GM12878 (cell line): Measurements from ENCODE around the gene ARHGAP45. TPM values are rescaled to one million over a fixed set of nuclear protein-coding genes. Genes with fewer than 3 reads are reported as not detected.
A peak's percentile ranks its signal among the peaks of the same experiment; 100 is the strongest.

Source experiments
- ATAC-seq: fragments of 200-7000 bp; cut with Tn5 transposase; 3 replicates; pipeline ENCODE4 v1.9.1; 2020; ENCODE audit warnings: mild to moderate bottlenecking, moderate library complexity
- BruUV-seq: library from RNA; stranded (reverse); fragments of 400-500 nt; replicated peaks from 2 replicates; lab custom pipeline; 2021; lab: Mats Ljungman, UMichigan
- CTCF ChIA-PET: fragments of 300-600 bp; sonication (Branson Sonifier 250); formaldehyde crosslinking; extraction: SDS; loops from one replicate; lab custom pipeline; 2021; ENCODE audit warnings: inconsistent platforms; lab: Yijun Ruan, JAX
- POLR2A ChIA-PET: fragments of 350-600 bp; formaldehyde crosslinking; extraction: SDS; loops from one replicate; lab custom pipeline; 2021; ENCODE audit warnings: inconsistent platforms; lab: Charles Lee
- RAD21 ChIA-PET: fragments of 300-600 bp; sonication (Branson Sonifier 250); formaldehyde crosslinking; loops from one replicate; lab custom pipeline; 2023; ENCODE audit warnings: antibody characterized with exemption; ENCODE audit not compliant: unreplicated experiment; lab: Charles Lee
- SMC1A ChIA-PET: fragments of 300-600 bp; sonication (Branson Sonifier 250); formaldehyde crosslinking; loops from one replicate; lab custom pipeline; 2023; ENCODE audit not compliant: unreplicated experiment, uncharacterized antibody; lab: Charles Lee
- DNase-seq: peaks from one replicate; pipeline ENCODE4 v3.0.0-alpha.2; 2011; ENCODE audit warnings: low read depth, low spot score
- FAIRE-seq: peaks from 3 replicates; lab custom pipeline; 2011; peaks lifted over from hg19 to GRCh38; lab: Jason Lieb, UNC
- H2AFZ ChIP-seq: 2 replicates; pipeline ENCODE4 v1.6.0; 2011; ENCODE audit warnings: low read depth, low read length, control low read depth; ENCODE audit not compliant: control insufficient read depth
- H3K27ac ChIP-seq: 2 replicates; pipeline ENCODE4 v1.5.1; 2011; ENCODE audit warnings: control low read depth; ENCODE audit not compliant: control insufficient read depth, insufficient read depth
- H3K27me3 ChIP-seq, 2 experiments: replicated peaks in 1 of 2; 2 replicates each; pipeline versions ENCODE4 v1.6.0 to v1.6.1; 2011; ENCODE audit warnings: low read length in 1 of 2; ENCODE audit not compliant: control insufficient read depth in 2 of 2, insufficient read depth in 2 of 2
- H3K36me3 ChIP-seq, 2 experiments: 2 replicates each; pipeline ENCODE4 v1.5.1; 2011; ENCODE audit warnings: low read length in 1 of 2; ENCODE audit not compliant: control insufficient read depth in 2 of 2, insufficient read depth in 2 of 2
- H3K4me1 ChIP-seq: 2 replicates; pipeline ENCODE4 v1.6.1; 2011; ENCODE audit warnings: mild to moderate bottlenecking, low read length, moderate library complexity, mixed read lengths; ENCODE audit not compliant: control insufficient read depth, insufficient read depth
- H3K4me2 ChIP-seq: 2 replicates; pipeline ENCODE4 v1.6.0; 2011; ENCODE audit warnings: control low read depth; ENCODE audit not compliant: control insufficient read depth, insufficient read depth
- H3K4me3 ChIP-seq: fragments of 200-600 bp; sonication (generic); 2 replicates; pipeline ENCODE4 v1.5.1; 2016
- H3K79me2 ChIP-seq: 2 replicates; pipeline ENCODE4 v1.6.0; 2011; ENCODE audit warnings: low read length; ENCODE audit not compliant: control insufficient read depth, insufficient read depth
- H3K9ac ChIP-seq: 2 replicates; pipeline ENCODE4 v1.8.0; 2011; ENCODE audit warnings: low read length, control low read depth, mixed read lengths; ENCODE audit not compliant: control insufficient read depth, insufficient read depth
- H3K9me3 ChIP-seq: replicated peaks from 3 replicates; pipeline ENCODE4 v1.5.1; 2011; ENCODE audit warnings: mild to moderate bottlenecking, low read length; ENCODE audit not compliant: control insufficient read depth, insufficient read depth
- H4K20me1 ChIP-seq: 2 replicates; pipeline ENCODE4 v1.6.0; 2011; ENCODE audit not compliant: control insufficient read depth, insufficient read depth
- ATF2 ChIP-seq: IDR thresholded peaks from 2 replicates; pipeline ENCODE4 v1.6.1; 2012; ENCODE audit warnings: low read length, inconsistent platforms
- BHLHE40 ChIP-seq, 2 experiments: fragments of 450-650 bp in 1 of 2; IDR thresholded peaks; 2 replicates each; pipeline ENCODE4 v1.6.1; 2011 to 2017; ENCODE audit warnings: low read depth in 2 of 2, borderline replicate concordance in 1 of 2, improper control_type of control experiment in 1 of 2, low read length in 1 of 2, mild to moderate bottlenecking in 1 of 2
- E4F1 ChIP-seq: fragments of 450-650 bp; IDR thresholded peaks from 2 replicates; pipeline ENCODE4 v1.6.1; 2018; ENCODE audit warnings: borderline replicate concordance, mild to moderate bottlenecking; ENCODE audit not compliant: partially characterized antibody
- FOXM1 ChIP-seq: IDR thresholded peaks from 2 replicates; pipeline ENCODE4 v1.6.1; 2012; ENCODE audit warnings: low read depth, mild to moderate bottlenecking, inconsistent platforms, low read length, moderate library complexity
- PAX8 ChIP-seq: fragments of 450-650 bp; IDR thresholded peaks from 2 replicates; pipeline ENCODE4 v1.6.1; 2017; ENCODE audit warnings: mild to moderate bottlenecking, moderate library complexity
- RB1 ChIP-seq: fragments of 450-650 bp; formaldehyde crosslinking; IDR thresholded peaks from 2 replicates; pipeline ENCODE4 v1.6.1; 2017; ENCODE audit warnings: mild to moderate bottlenecking, borderline replicate concordance
- SKIL ChIP-seq: fragments of 450-650 bp; IDR thresholded peaks from 2 replicates; pipeline ENCODE4 v1.6.1; 2017; ENCODE audit warnings: mild to moderate bottlenecking, low read depth, inconsistent platforms; ENCODE audit not compliant: poor library complexity, severe bottlenecking
- TAF1 ChIP-seq: IDR thresholded peaks from 2 replicates; pipeline ENCODE4 v1.6.1; 2011; ENCODE audit warnings: mild to moderate bottlenecking, low read depth, low read length, borderline replicate concordance
- TCF7 ChIP-seq: IDR thresholded peaks from 2 replicates; pipeline ENCODE4 v1.6.1; 2014; ENCODE audit warnings: antibody characterized with exemption, borderline replicate concordance
- ZBTB33 ChIP-seq: fragments of 450-650 bp; IDR thresholded peaks from 2 replicates; pipeline ENCODE4 v1.6.1; 2017; ENCODE audit warnings: mild to moderate bottlenecking
- WGBS: methylation state at CpG from one replicate; pipeline ENCODE4 v1.1.6; 2016; ENCODE audit warnings: low lambda C conversion rate; ENCODE audit not compliant: insufficient replicate concordance, insufficient coverage; ENCODE audit errors: missing lambda C conversion rate; 5-methylcytosine and 5-hydroxymethylcytosine counted together
- in situ Hi-C: fragments of 300-500 bp; cut with MboI; formaldehyde crosslinking; loops from 9 replicates; pipeline ENCODE4 v1.14.3; 2018; ENCODE audit warnings: mixed read lengths
- intact Hi-C: fragments of 100-400 bp; cut with micrococcal nuclease; formaldehyde crosslinking; loops from one replicate; pipeline ENCODE4 v1.14.2; 2022; ENCODE audit not compliant: unreplicated experiment
- polyA plus RNA-seq, 11 experiments: library from polyadenylated mRNA; depleted of rRNA in 4 of 11; unstranded in 6 of 11; stranded (reverse) in 5 of 11; fragments of >200 nt; fragmentation: Nextera tagmentation in 4 of 11; fragmentation: Illumina TruSeq in 1 of 11; extraction: Ambion mirVana in 4 of 11; extraction: Trizol in 1 of 11; gene quantifications; 1 replicate in 1 of 11; 2 replicates in 10 of 11; pipeline versions ENCODE4 v1.2.1 to v1.2.3, GENCODE V29; 2011 to 2016; ENCODE audit warnings: inconsistent platforms in 2 of 11, missing spikeins in 2 of 11, low read depth in 1 of 11
- total RNA-seq, 4 experiments: library from RNA; depleted of rRNA in 3 of 4; stranded (reverse); fragments of >200 nt in 3 of 4; fragmentation: Illumina TruSeq in 1 of 4; extraction: Trizol in 1 of 4; gene quantifications; 2 replicates each; pipeline versions ENCODE4 v1.2.1 to v1.2.3, GENCODE V29; 2013 to 2021

Gene ARHGAP45
- total and polyA plus RNA-seq, 10 of the 15 experiments (the other 5 are each of a cell fraction or from before 2014, with no cell fraction given): 1.4 to 151 (median 59.9) TPM

GRCh38 chr19:1017906-1018305, 49.1 kb upstream of the ARHGAP45 start (continued):
- no peak for TF ChIP-seq E4F1

GRCh38 chr19:1018393-1018792, 48.6 kb upstream of the ARHGAP45 start:
- Histone ChIP-seq H3K36me3 (peaks cover 3 to 12% of the 10 kb centered on the region in 2 experiments; a peak in 2 of 4 replicates), H3K9me3 (no peaks in the 10 kb centered on the region), H3K4me3 (peak overlapping the region; percentile 83), H3K9ac (peak overlapping the region; percentile 68), H4K20me1 (peaks cover 6% of the 10 kb centered on the region; the same call in 1 of the 2 replicates), H3K79me2 (peaks cover 67% of the 10 kb centered on the region), H3K4me1 (peaks cover 32% of the 10 kb centered on the region), H3K27ac (peak overlapping the region; percentile 65; the same call in 1 of the 2 replicates), H3K4me2 (peak overlapping the region; percentile 48), H2AFZ (no peak overlapping the region), H3K27me3 (no peaks in the 10 kb centered on the region)
- ChIA-PET RAD21 (interaction anchor here (1.4 kb wide), 2 partner anchors 10 to 49 kb away, joined by 3 to 5 read pairs; partner anchors contain the start of gene ARHGAP45), SMC1A (interaction anchor here (2.0 kb wide), 1 partner anchor 34 kb away, joined by 8 read pairs; the partner anchor contains the start of gene WDR18), POLR2A (interaction anchor here (0.7 to 1.3 kb wide), 3 partner anchors 34 to 111 kb away, joined by 3 to 4 read pairs (median 3); partner anchors contain the start of gene WDR18), CTCF (interaction anchor here (1.9 kb wide), 1 partner anchor 34 kb away, joined by 6 read pairs; the partner anchor contains the start of gene WDR18)
- DNase-seq (no peak), ATAC-seq (no peak), FAIRE-seq (no peak)
- in situ Hi-C loops (no loop called here), intact Hi-C loops (no loop called here)
- WGBS: 20% methylated on average over 5 of the region's 5 CpGs
- TSS peak; percentile 60 for BruUV-seq
- no peak for TF ChIP-seq TCF7
- TF ChIP-seq ATF2: no peak
- TF ChIP-seq FOXM1: no peak
- TF ChIP-seq E4F1: no peak
- no peak for TF ChIP-seq SKIL
- TF ChIP-seq TAF1: no peak
- no peak for TF ChIP-seq RB1
- no peak for TF ChIP-seq BHLHE40 (IDR thresholded peaks at IDR 0.05; ENCODE audit: borderline replicate concordance in 1 of 2, low read depth in 2 of 2, low read length in 1 of 2)
- TF ChIP-seq PAX8: no peak
- TF ChIP-seq ZBTB33: no peak
